Vagina (tissue), 2 donors: Measurements from ENCODE around the gene PBX1.

Source experiments
- POLR2A ChIP-seq, 2 donors: fragments of 450-650 bp; IDR thresholded peaks; one replicate each; pipeline ENCODE4 v1.6.1; 2017; ENCODE audit warnings: antibody characterized with exemption in 2 of 2, mild to moderate bottlenecking in 2 of 2, moderate library complexity in 2 of 2
- TF ChIP-seq, protein P1 (sequence below), 3 experiments: fragments of 450-650 bp in 2 of 3; fragments of 200-600 bp in 1 of 3; sonication (generic) in 1 of 3; IDR thresholded peaks; one replicate each; pipeline ENCODE4 v1.5.1; 2017 to 2019; ENCODE audit warnings: antibody characterized with exemption in 3 of 3, mild to moderate bottlenecking in 2 of 3, moderate library complexity in 2 of 3

DNA sequence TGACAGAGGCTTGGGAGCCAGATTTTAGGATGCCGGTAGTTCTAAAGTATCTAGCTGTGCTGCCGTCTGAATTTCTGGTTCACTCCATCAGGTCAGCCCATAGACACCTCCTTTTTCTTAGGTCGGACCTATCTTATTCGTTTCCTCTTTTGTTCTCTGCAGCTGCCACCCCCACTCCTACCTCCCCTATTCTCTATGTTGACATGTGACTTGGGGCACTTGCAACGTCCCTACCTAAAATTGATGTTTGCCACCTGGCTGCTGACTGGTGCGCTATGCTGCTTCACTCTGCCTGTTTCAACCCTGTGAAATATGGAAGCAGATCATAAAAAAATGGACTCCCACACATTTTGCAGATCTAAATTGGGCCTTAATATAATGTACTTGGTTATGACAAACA lies 55.3 kb downstream of the PBX1 start:
- TF ChIP-seq, protein P1, sequence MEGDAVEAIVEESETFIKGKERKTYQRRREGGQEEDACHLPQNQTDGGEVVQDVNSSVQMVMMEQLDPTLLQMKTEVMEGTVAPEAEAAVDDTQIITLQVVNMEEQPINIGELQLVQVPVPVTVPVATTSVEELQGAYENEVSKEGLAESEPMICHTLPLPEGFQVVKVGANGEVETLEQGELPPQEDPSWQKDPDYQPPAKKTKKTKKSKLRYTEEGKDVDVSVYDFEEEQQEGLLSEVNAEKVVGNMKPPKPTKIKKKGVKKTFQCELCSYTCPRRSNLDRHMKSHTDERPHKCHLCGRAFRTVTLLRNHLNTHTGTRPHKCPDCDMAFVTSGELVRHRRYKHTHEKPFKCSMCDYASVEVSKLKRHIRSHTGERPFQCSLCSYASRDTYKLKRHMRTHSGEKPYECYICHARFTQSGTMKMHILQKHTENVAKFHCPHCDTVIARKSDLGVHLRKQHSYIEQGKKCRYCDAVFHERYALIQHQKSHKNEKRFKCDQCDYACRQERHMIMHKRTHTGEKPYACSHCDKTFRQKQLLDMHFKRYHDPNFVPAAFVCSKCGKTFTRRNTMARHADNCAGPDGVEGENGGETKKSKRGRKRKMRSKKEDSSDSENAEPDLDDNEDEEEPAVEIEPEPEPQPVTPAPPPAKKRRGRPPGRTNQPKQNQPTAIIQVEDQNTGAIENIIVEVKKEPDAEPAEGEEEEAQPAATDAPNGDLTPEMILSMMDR (IDR thresholded peaks at IDR 0.05): no peak
- TF ChIP-seq POLR2A (IDR thresholded peaks at IDR 0.05): no peak
